HUES6 (cell line): ENCODE measurements around the gene WDR5.

ENCODE experiments used
- H3K27ac ChIP-seq: 2 replicates; pipeline ENCODE4 v1.7.0; 2013; ENCODE audit warnings: low read depth, mild to moderate bottlenecking, low read length, inconsistent platforms
- H3K27me3 ChIP-seq: 2 replicates; pipeline ENCODE4 v1.6.1; 2013; ENCODE audit warnings: low read length; ENCODE audit not compliant: control insufficient read depth, insufficient read depth
- H3K36me3 ChIP-seq: 2 replicates; pipeline ENCODE4 v1.6.1; 2013; ENCODE audit warnings: low read length; ENCODE audit not compliant: control insufficient read depth, insufficient read depth
- H3K4me1 ChIP-seq: 2 replicates; pipeline ENCODE4 v1.6.1; 2013; ENCODE audit warnings: low read length; ENCODE audit not compliant: control insufficient read depth, insufficient read depth
- H3K4me3 ChIP-seq: 2 replicates; pipeline ENCODE4 v1.5.1; 2013; ENCODE audit warnings: low read depth, low read length
- H3K9ac ChIP-seq: one replicate; pipeline ENCODE4 v1.6.1; 2013; ENCODE audit warnings: mild to moderate bottlenecking, low read length
- H3K9me3 ChIP-seq: 2 replicates; pipeline ENCODE4 v1.6.1; 2013; ENCODE audit warnings: low read depth, low read length; ENCODE audit not compliant: control insufficient read depth, insufficient read depth

Gene WDR5

DNA sequence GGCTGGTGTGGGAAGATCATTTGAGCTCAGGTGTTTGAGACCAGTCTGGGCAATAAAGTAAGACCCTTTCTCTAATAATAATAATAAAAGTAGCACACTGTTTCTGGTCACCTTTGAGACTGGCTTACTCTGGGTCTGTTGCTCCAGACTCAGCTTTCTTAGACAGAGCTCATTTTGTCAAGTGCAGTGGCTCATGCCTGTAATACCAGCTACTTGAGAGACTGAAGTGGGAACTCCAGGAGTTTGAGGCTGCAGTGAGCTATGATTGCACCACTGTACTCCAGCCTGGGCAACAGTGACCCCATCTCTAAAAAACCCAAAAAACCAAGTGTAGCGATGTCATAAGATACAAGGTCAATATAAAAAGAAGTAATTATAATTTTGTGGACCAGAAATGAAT, 64.8 kb downstream of the WDR5 start:
- H3K9me3 ChIP-seq: no peaks in the 10 kb centered on the region
- H3K27me3 ChIP-seq: no peaks in the 10 kb centered on the region
- peaks cover 9% of the 10 kb centered on the region for H3K4me1 ChIP-seq
- no peak overlapping the region for H3K4me3 ChIP-seq
- H3K9ac ChIP-seq: no peak overlapping the region
- H3K36me3 ChIP-seq: no peaks in the 10 kb centered on the region
- H3K27ac ChIP-seq: no peak overlapping the region

DNA sequence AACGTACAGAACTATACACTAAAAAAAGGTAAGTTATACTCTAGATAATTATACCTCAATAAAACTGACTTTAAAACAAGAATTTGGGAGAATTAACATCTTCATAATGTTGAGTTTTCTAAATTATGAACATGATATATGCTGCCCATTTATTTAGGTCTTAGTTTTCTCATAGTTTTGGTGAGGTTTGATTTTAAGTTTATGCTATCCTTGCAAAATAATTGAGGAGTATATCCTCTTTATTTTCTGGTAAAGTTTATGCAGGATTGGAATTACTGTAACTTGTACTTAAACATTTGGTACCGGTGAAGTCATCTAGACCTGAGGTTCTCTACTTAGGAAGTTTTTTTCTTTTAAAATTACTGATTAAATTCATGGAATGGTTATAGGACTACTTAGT, 67.3 kb downstream of the WDR5 start:
- Histone ChIP-seq H3K27ac (no peak overlapping the region), H3K36me3 (no peaks in the 10 kb centered on the region), H3K9ac (no peak overlapping the region), H3K9me3 (no peaks in the 10 kb centered on the region), H3K27me3 (no peaks in the 10 kb centered on the region), H3K4me1 (peaks cover 9% of the 10 kb centered on the region), H3K4me3 (no peak overlapping the region)

DNA sequence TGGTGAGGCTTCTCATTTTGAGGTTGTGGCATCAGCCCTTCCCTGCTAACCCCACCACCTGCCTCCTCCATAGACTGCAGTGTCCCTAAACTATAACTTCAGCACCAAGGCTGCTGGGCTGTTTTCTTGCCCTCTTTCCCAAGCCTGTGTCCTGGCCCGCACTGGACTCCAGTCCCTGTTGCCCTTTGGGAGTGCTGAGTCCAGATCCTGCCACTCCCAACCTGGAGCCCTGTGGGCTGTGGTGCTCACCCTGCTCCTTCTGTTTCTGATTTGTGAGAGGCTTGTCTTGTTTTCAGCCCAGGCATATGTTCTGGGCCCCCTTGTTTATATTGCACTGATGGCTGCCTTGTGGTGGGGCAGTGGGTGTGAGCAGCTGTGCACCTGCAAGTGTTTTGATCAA, 68.2 kb downstream of the WDR5 start:
- Histone ChIP-seq H3K9me3 (no peaks in the 10 kb centered on the region), H3K4me3 (no peak overlapping the region), H3K36me3 (no peaks in the 10 kb centered on the region), H3K4me1 (peaks cover 9% of the 10 kb centered on the region), H3K27ac (no peak overlapping the region), H3K27me3 (no peaks in the 10 kb centered on the region), H3K9ac (no peak overlapping the region)

DNA sequence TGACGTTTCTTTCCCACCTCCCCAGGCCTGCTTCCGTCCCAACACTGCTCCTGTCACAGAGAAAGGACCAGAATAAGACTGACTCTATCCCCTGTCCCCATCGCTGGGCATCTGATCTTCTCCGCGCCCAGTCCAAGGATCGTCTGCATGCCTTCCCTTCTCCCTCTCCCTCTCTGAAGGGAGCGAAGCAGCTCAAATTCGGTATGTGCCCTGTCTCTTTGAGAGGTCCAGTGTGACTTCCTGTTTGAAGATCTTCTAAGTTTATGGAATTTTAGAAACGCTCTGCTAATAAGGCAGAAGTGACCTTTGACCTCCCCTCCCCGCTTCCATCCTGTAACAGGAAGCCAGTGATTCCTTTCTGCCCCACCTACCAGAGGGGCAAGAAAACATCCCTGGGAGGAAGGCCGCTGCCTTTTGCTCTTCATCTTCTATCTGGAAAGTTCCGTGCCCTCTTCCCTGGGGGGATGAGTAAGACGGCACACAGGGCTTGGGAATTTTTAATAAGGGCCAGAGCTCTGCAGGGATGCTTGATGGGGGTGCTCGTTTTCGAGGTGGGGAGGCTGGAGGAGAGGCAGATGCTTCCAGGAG, 69.2 kb downstream of the WDR5 start:
- Histone ChIP-seq H3K4me3 (no peak overlapping the region), H3K9ac (no peak overlapping the region), H3K9me3 (no peaks in the 10 kb centered on the region), H3K27me3 (no peaks in the 10 kb centered on the region), H3K27ac (no peak overlapping the region), H3K4me1 (peaks cover 9% of the 10 kb centered on the region), H3K36me3 (no peaks in the 10 kb centered on the region)

DNA sequence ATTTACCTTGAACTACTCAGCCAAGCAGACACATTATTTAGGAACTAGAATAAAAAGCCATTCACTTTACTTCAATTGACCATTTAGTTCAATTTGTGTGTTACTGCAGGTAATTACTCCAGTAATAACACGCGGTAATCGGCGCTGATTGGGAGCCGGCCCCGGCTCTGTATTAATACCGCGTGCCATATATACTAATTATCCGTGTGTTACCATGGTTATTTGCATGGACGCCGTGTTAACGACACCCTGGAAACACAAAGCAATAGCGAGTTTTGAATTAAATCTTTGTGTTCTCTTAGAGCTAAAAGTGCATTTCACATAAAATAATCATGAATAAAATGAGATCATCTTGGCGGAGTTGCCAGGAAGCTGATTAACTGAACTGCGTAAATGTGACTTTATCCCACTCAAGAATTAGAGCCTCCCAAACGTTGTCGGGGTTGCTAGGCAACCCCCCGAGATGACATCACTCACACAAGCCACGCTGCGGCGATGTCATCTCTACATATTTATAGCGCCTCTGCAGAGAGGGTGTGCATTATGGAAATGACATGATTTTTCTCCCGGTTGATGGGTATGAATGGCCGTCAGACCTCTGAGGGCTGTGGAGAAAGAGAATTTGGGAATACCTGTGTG, 69.9 kb downstream of the WDR5 start:
- Histone ChIP-seq H3K9ac (no peak overlapping the region), H3K27ac (no peak overlapping the region), H3K36me3 (no peaks in the 10 kb centered on the region), H3K4me1 (peaks cover 9% of the 10 kb centered on the region), H3K9me3 (no peaks in the 10 kb centered on the region), H3K4me3 (no peak overlapping the region), H3K27me3 (no peaks in the 10 kb centered on the region)

DNA sequence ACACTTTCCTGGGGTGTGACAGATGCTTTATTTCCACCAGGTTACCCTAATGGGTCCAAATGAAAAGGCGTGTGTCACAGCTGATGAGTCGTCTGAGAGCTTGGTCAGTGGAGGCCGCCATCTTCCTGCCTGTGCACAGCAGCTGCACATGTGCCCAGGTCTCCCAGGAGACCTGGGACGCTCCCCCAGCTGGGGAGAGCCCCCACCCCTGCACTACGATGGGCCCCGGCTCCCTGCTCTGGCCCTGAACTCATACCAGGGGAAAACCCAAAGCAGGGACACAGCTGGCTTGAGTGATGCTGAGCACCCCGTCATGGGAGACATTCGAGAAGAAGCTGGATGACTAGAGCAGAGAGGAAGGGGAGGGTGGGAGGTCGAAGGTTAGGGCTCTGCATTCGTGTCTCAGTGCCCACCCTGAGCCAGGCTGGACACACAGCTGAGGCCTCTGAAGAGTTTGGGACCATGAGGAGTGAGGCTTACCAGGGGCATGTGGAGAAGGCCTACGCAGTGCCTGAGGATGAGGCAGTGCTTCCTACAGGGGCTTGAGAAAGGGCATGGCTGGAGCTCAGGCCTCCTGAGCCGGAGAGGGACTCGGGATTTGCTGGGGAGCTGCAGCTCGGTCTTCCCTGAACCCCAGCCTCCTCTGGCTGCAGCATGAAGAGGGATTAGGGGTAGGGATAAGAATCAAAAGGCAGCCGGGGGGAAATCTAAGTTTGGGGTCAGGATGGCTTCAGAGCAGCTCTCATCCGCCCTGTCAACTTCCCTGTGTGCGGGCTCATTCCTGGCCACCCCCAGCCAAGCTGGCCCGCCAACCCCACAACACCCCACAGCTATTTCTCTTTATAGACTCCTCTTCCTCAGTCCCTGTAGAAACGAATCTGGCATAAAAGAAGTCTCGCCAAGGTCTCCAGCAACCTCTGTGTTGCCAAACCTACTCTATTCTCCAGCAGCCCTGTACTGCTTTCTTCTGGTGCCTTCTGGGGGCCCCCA, 70.7 kb downstream of the WDR5 start:
- Histone ChIP-seq H3K9me3 (no peaks in the 10 kb centered on the region), H3K36me3 (no peaks in the 10 kb centered on the region), H3K9ac (no peak overlapping the region), H3K4me3 (no peak overlapping the region), H3K27ac (no peak overlapping the region), H3K27me3 (no peaks in the 10 kb centered on the region), H3K4me1 (peaks cover 9% of the 10 kb centered on the region)

DNA sequence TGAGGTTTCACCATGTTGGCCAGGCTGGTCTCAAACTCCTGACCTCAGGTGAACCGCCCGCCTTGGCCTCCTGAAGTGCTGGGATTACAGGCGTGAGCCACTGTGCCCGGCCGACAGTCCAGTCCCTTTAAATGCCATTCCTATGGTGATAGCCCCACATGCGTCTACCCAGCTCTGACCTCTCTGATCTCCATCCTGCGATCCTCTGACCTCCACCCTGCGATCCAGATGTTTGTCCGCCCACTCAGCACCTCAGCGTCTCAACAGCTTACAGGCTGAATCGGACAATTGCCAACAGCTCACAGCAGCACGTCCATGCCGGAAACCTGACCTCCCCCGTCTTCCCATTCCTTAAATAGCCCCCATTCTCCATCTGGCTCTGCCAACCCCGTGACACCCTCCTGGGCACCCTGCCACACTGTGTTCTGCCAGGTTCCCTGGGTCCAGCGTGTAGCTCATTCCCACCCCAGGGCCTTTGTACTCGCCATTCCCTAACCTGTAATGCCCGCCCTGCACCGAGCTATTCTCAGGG, 72.5 kb downstream of the WDR5 start:
- H3K9me3 ChIP-seq: peaks cover 6% of the 10 kb centered on the region
- no peaks in the 10 kb centered on the region for H3K27me3 ChIP-seq
- no peak overlapping the region for H3K27ac ChIP-seq
- no peaks in the 10 kb centered on the region for H3K36me3 ChIP-seq
- peaks cover 9% of the 10 kb centered on the region for H3K4me1 ChIP-seq
- H3K9ac ChIP-seq: no peak overlapping the region
- no peak overlapping the region for H3K4me3 ChIP-seq

DNA sequence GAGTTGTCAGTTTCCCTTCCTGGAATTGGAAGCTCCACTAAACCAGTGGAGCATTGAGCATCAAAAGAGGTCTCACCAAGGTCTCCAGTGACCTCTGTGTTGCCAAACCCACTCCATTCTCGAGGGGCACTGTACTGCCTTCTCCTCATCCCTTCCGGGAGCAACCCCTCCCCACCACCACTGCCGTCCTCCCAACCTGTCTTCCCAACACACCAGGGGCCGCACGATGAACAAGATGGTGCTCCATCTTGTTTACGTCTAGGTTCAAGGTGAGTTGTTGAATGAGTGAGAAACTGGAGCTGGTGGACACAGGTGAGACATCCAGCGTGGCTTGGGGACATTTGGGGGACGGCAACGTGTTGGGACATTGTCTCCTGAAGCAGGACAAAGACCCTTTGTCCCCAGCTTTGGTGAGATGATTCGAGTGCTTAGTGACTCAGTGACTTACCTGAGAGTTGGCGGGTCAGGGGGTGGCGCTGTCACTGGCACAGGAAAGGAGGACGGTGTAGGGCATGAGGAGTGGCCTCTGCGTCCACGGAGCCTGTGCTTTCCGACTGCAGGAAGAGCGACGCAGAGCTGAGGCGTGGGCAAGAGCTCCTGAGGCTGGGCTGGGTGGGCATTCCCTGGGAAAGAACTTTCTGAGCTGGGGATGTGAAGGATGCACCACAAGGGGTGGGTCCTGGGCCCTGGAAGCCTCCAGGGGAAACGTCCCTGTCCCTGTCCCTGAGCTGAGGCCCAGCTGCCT, 73.3 kb downstream of the WDR5 start:
- H3K4me3 ChIP-seq: no peak overlapping the region
- no peak overlapping the region for H3K9ac ChIP-seq
- H3K36me3 ChIP-seq: no peaks in the 10 kb centered on the region
- H3K27ac ChIP-seq: no peak overlapping the region
- no peaks in the 10 kb centered on the region for H3K27me3 ChIP-seq
- H3K4me1 ChIP-seq: peaks cover 9% of the 10 kb centered on the region
- H3K9me3 ChIP-seq: peaks cover 6% of the 10 kb centered on the region
